Natural killer cell (primary cell): ENCODE measurements around the gene KCND2. TPM values are rescaled to one million over a fixed set of nuclear protein-coding genes. Genes with fewer than 3 reads are reported as not detected.

Source experiments
- ATAC-seq, 3 donors: fragments of 150-1000 bp in 2 of 3; fragments of 200-7000 bp in 1 of 3; cut with Tn5 transposase; 1 replicate in 1 of 3; 2 replicates in 2 of 3; pipeline ENCODE4 v1.10.0; 2021; ENCODE audit warnings: mild to moderate bottlenecking in 2 of 3, moderate library complexity in 2 of 3
- DNase-seq, 2 donors: peaks; one replicate each; pipeline versions ENCODE4 v3.0.0 to v3.0.0-alpha.2; 2013 to 2021; ENCODE audit warnings: mixed read lengths in 1 of 2
- H3K27ac ChIP-seq: one replicate; pipeline ENCODE4 v1.5.1; 2013; ENCODE audit warnings: mild to moderate bottlenecking, low read length
- H3K27me3 ChIP-seq: one replicate; pipeline ENCODE4 v1.6.1; 2013; ENCODE audit warnings: low read length; ENCODE audit not compliant: control insufficient read depth, insufficient read depth
- H3K36me3 ChIP-seq: one replicate; pipeline ENCODE4 v1.6.1; 2013; ENCODE audit warnings: low read length; ENCODE audit not compliant: control insufficient read depth, insufficient read depth
- H3K4me1 ChIP-seq: one replicate; pipeline ENCODE4 v1.6.1; 2013; ENCODE audit warnings: low read length; ENCODE audit not compliant: control insufficient read depth, insufficient read depth
- H3K4me3 ChIP-seq: one replicate; pipeline ENCODE4 v1.5.1; 2013; ENCODE audit warnings: low read length
- H3K9me3 ChIP-seq: one replicate; pipeline ENCODE4 v1.6.1; 2013; ENCODE audit warnings: low read length; ENCODE audit not compliant: control insufficient read depth, insufficient read depth
- H3K27ac Mint-ChIP-seq, 2 donors: one replicate each; pipeline ENCODE4 v1.8.0; 2022; ENCODE audit warnings: mild to moderate bottlenecking in 2 of 2, mixed read lengths in 2 of 2, moderate library complexity in 1 of 2
- H3K27me3 Mint-ChIP-seq, 2 donors: one replicate each; pipeline ENCODE4 v1.8.0; 2022; ENCODE audit warnings: low read depth in 2 of 2, mixed read lengths in 2 of 2
- H3K36me3 Mint-ChIP-seq: one replicate; pipeline ENCODE4 v1.8.0; 2022; ENCODE audit warnings: mixed read lengths
- H3K4me1 Mint-ChIP-seq, 2 donors: one replicate each; pipeline ENCODE4 v1.8.0; 2022; ENCODE audit warnings: mixed read lengths in 2 of 2
- H3K4me3 Mint-ChIP-seq: one replicate; pipeline ENCODE4 v1.8.0; 2022; ENCODE audit warnings: mild to moderate bottlenecking, moderate library complexity, mixed read lengths
- H3K9me3 Mint-ChIP-seq, 2 donors: one replicate each; pipeline ENCODE4 v1.8.0; 2022; ENCODE audit warnings: mixed read lengths in 2 of 2
- WGBS: methylation state at CpG from one replicate; pipeline ENCODE4 v1.1.7; 2013; ENCODE audit warnings: missing lambda C conversion rate; ENCODE audit not compliant: insufficient coverage; 5-methylcytosine and 5-hydroxymethylcytosine counted together
- intact Hi-C: fragments of 100-400 bp; cut with micrococcal nuclease; formaldehyde crosslinking; loops from one replicate; pipeline ENCODE4 v1.14.2; 2022
- total RNA-seq, 4 donors: library from RNA; stranded (reverse); fragments of 120-200 nt in 1 of 4; gene quantifications; one replicate each; pipeline versions ENCODE4 v1.2.3 to v1.2.4, GENCODE V29; 2013 to 2022
- TF ChIP-seq, protein P1 (sequence below): fragments of 200-600 bp; IDR thresholded peaks from one replicate; pipeline ENCODE4 v1.8.0; 2022; ENCODE audit warnings: antibody characterized with exemption

The KCND2 gene
- total RNA-seq, 3 donors from 2014 or later (not counting 1 experiment from before 2014, with no cell fraction given) = not detected

GRCh38 chr7:120529736-120530135 is 256.8 kb downstream of the KCND2 start:
- Mint-ChIP-seq H3K27ac (no peak overlapping the region), H3K9me3 (peaks cover 7 to 19% of the 10 kb centered on the region in 2 donors), H3K36me3 (no peaks in the 10 kb centered on the region), H3K27me3 (no peaks in the 10 kb centered on the region), H3K4me3 (no peak overlapping the region), H3K4me1 (no peaks in the 10 kb centered on the region)
- WGBS = 97% methylated on average over 4 of the region's 5 CpGs
- no peaks in the 10 kb centered on the region for H3K27me3 ChIP-seq
- H3K4me1 ChIP-seq = no peaks in the 10 kb centered on the region
- ATAC-seq = no peak
- H3K4me3 ChIP-seq = no peak overlapping the region
- intact Hi-C loops = no loop called here
- no peak overlapping the region for H3K27ac ChIP-seq
- no peak for DNase-seq
- TF ChIP-seq, protein P1, sequence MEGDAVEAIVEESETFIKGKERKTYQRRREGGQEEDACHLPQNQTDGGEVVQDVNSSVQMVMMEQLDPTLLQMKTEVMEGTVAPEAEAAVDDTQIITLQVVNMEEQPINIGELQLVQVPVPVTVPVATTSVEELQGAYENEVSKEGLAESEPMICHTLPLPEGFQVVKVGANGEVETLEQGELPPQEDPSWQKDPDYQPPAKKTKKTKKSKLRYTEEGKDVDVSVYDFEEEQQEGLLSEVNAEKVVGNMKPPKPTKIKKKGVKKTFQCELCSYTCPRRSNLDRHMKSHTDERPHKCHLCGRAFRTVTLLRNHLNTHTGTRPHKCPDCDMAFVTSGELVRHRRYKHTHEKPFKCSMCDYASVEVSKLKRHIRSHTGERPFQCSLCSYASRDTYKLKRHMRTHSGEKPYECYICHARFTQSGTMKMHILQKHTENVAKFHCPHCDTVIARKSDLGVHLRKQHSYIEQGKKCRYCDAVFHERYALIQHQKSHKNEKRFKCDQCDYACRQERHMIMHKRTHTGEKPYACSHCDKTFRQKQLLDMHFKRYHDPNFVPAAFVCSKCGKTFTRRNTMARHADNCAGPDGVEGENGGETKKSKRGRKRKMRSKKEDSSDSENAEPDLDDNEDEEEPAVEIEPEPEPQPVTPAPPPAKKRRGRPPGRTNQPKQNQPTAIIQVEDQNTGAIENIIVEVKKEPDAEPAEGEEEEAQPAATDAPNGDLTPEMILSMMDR = no peak
- H3K9me3 ChIP-seq = no peaks in the 10 kb centered on the region
- H3K36me3 ChIP-seq = no peaks in the 10 kb centered on the region

- intact Hi-C loops = no loop called here
- WGBS = 74% methylated on average over 1 of the region's 1 CpG
- no peaks in the 10 kb centered on the region for H3K27me3 Mint-ChIP-seq
Observed at GRCh38 chr7:120538335-120538734, 265.4 kb downstream of the KCND2 start.

GRCh38 chr7:120539321-120539720 is 266.3 kb downstream of the KCND2 start:
- TF ChIP-seq, protein P1 = no peak
- DNase-seq (no peak), ATAC-seq (no peak)
- H3K36me3 ChIP-seq = no peaks in the 10 kb centered on the region
- Mint-ChIP-seq H3K9me3 (peaks cover 4 to 7% of the 10 kb centered on the region in 2 donors), H3K4me1 (no peaks in the 10 kb centered on the region), H3K4me3 (no peak overlapping the region), H3K27me3 (no peaks in the 10 kb centered on the region), H3K36me3 (no peaks in the 10 kb centered on the region), H3K27ac (no peak overlapping the region)
- intact Hi-C loops = no loop called here
- 86% methylated on average over 4 of the region's 5 CpGs for WGBS
- H3K27me3 ChIP-seq = no peaks in the 10 kb centered on the region
- no peak overlapping the region for H3K4me3 ChIP-seq
- no peaks in the 10 kb centered on the region for H3K9me3 ChIP-seq
- no peak overlapping the region for H3K27ac ChIP-seq
- H3K4me1 ChIP-seq = no peaks in the 10 kb centered on the region

More at GRCh38 chr7:120538335-120538734, 265.4 kb downstream of the KCND2 start:
- H3K27ac ChIP-seq = no peak overlapping the region
- TF ChIP-seq, protein P1 = no peak
- no peak for ATAC-seq
- H3K36me3 ChIP-seq = no peaks in the 10 kb centered on the region
- Mint-ChIP-seq H3K9me3 (peaks cover 4 to 5% of the 10 kb centered on the region in 2 donors), H3K36me3 (no peaks in the 10 kb centered on the region), H3K27ac (no peak overlapping the region), H3K4me1 (no peaks in the 10 kb centered on the region), H3K4me3 (no peak overlapping the region)
- no peaks in the 10 kb centered on the region for H3K4me1 ChIP-seq
- H3K4me3 ChIP-seq = no peak overlapping the region
- H3K27me3 ChIP-seq = no peaks in the 10 kb centered on the region
- DNase-seq = no peak
- H3K9me3 ChIP-seq = no peaks in the 10 kb centered on the region

DNA sequence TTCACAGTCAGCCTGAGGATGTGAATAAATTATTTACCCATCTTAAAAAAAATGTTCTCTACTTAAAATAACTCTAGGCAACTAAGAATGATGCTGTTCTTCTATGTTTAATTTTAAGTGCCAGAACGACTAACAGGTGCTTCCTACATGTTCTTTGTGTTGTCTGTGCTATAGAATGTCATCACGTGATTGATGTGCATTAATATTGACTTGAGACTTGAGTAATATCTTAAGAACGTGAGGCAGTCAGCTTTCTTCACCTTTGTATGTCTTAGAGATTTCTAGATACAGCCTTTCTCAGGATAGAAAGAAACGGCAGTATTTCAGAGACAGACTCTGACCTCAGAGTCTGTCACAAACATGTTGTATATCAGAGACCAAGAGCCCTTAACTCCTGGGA is 274.6 kb downstream of the KCND2 start:
- ATAC-seq = no peak
- 29% methylated on average over 4 of the region's 4 CpGs for WGBS

More for the DNA sequence above, 274.6 kb downstream of the KCND2 start:
- Mint-ChIP-seq H3K4me1 (no peaks in the 10 kb centered on the region), H3K36me3 (peaks cover 7% of the 10 kb centered on the region), H3K9me3 (peaks cover 5 to 13% of the 10 kb centered on the region in 2 donors), H3K27ac (no peak overlapping the region), H3K27me3 (no peaks in the 10 kb centered on the region), H3K4me3 (no peak overlapping the region)
- Histone ChIP-seq H3K9me3 (no peaks in the 10 kb centered on the region), H3K4me3 (no peak overlapping the region), H3K27me3 (no peaks in the 10 kb centered on the region), H3K36me3 (no peaks in the 10 kb centered on the region), H3K4me1 (no peaks in the 10 kb centered on the region), H3K27ac (no peak overlapping the region)
- TF ChIP-seq, protein P1 = no peak
- no peak for DNase-seq
- intact Hi-C loops = no loop called here
